ENCODE measurements around the gene KRT24. TPM values are rescaled to one million over a fixed set of nuclear protein-coding genes. Genes with fewer than 3 reads are reported as not detected.
"Not testable (repeated sequence)": the region's sequence is repeated elsewhere in the genome, so short reads cannot be mapped to it uniquely, and the experiment has no call there.

KRT24 gene
- total RNA-seq (not detected), polyA plus RNA-seq (ENCODE audit: insufficient read length in 6 of 6) (not detected)
- long read RNA-seq, donor 1, result 0 reads
- long read RNA-seq, donor 2, result 0 reads
- long read RNA-seq, donor 3, result 0 reads
- long read RNA-seq, donor 4, result 0 reads
- long read RNA-seq, donor 5, result 0 reads
- long read RNA-seq, donor 6, result 0 reads
- long read RNA-seq, donor 7, result 0 reads
- long read RNA-seq, donor 8, result 0 reads
- long read RNA-seq, donor 9, result 0 reads
- long read RNA-seq, donor 10, result 0 reads
- long read RNA-seq, donor 11, result 0 reads
- long read RNA-seq, donor 12, result 0 reads

GRCh38 chr17:40703652-40704051 is at the start of gene KRT24:
KRT24 (minus strand) TSS chr17:40703752; CDS start chr17:40703693, 59 bp downstream.
- no peak for TF ChIP-seq CTCF (IDR thresholded peaks at IDR 0.05)
- Histone ChIP-seq H3K9me3 (no peaks in the 10 kb centered on the region), H3K4me3 (no peak within 1 kb of the TSS), H3K4me1 (peaks cover 6 to 9% of the 10 kb centered on the region in 2 donors), H3K27ac (no peak within 1 kb of the TSS), H3K27me3 (peaks cover 0 to 10% of the 10 kb centered on the region in 2 donors), H3K36me3 (no peaks in the 10 kb centered on the region)
- ATAC-seq (no peak), DNase-seq (no peak)
- intact Hi-C loops (cut with DNase I), result no loop called here

- peak in 1 of 4 donors; percentile 65 for DNase-seq
- Histone ChIP-seq H3K27ac (no peak overlapping the region), H3K27me3 (peaks cover 0 to 10% of the 10 kb centered on the region in 2 donors), H3K36me3 (no peaks in the 10 kb centered on the region), H3K9me3 (no peaks in the 10 kb centered on the region), H3K4me3 (no peak overlapping the region), H3K4me1 (no peaks in the 10 kb centered on the region)
- no peak for ATAC-seq
- no peak for TF ChIP-seq CTCF (IDR thresholded peaks at IDR 0.05)
- intact Hi-C loops (cut with DNase I), result no loop called here
Observed at GRCh38 chr17:40751065-40751464, 47.5 kb upstream of the KRT24 start.

GRCh38 chr17:40750391-40750790 is 46.8 kb upstream of the KRT24 start:
- Histone ChIP-seq H3K9me3 (no peaks in the 10 kb centered on the region), H3K36me3 (no peaks in the 10 kb centered on the region), H3K4me1 (no peaks in the 10 kb centered on the region), H3K27ac (no peak overlapping the region), H3K4me3 (no peak overlapping the region), H3K27me3 (peaks cover 0 to 10% of the 10 kb centered on the region in 2 donors)
- ATAC-seq (no peak), DNase-seq (no peak)
- TF ChIP-seq CTCF (IDR thresholded peaks at IDR 0.05), result no peak
- intact Hi-C loops (cut with DNase I), result no loop called here

GRCh38 chr17:40748666-40749065 is 45.1 kb upstream of the KRT24 start:
- ATAC-seq; H3K4me3 ChIP-seq; DNase-seq; H3K4me1 ChIP-seq; H3K9me3 ChIP-seq; H3K27ac ChIP-seq; intact Hi-C loops (cut with DNase I); H3K36me3 ChIP-seq: not testable (repeated sequence)
- peaks cover 0 to 10% of the 10 kb centered on the region in 2 donors for H3K27me3 ChIP-seq

- Histone ChIP-seq H3K27me3 (peaks cover 0 to under 1% of the 10 kb centered on the region in 2 donors), H3K27ac (no peak overlapping the region), H3K9me3 (peaks cover 0 to 12% of the 10 kb centered on the region in 2 donors), H3K36me3 (no peaks in the 10 kb centered on the region), H3K4me1 (no peaks in the 10 kb centered on the region), H3K4me3 (no peak overlapping the region)
- ATAC-seq, result no peak
- no peak for TF ChIP-seq CTCF (IDR thresholded peaks at IDR 0.05)
- no peak for DNase-seq
- intact Hi-C loops (cut with DNase I), result no loop called here
Observed at GRCh38 chr17:40738553-40738952, 35.0 kb upstream of the KRT24 start.

- no peak overlapping the region for H3K4me3 ChIP-seq
- H3K9me3 ChIP-seq, result no peaks in the 10 kb centered on the region
- DNase-seq, result no peak
- H3K4me1 ChIP-seq, result no peaks in the 10 kb centered on the region
- peaks cover 0 to 11% of the 10 kb centered on the region in 2 donors for H3K27me3 ChIP-seq
- no peak for ATAC-seq
- no peaks in the 10 kb centered on the region for H3K36me3 ChIP-seq
- no peak overlapping the region for H3K27ac ChIP-seq
- intact Hi-C loops (cut with DNase I), result no loop called here
- TF ChIP-seq CTCF (IDR thresholded peaks at IDR 0.05), result no peak
Observed at GRCh38 chr17:40735016-40735415, 31.5 kb upstream of the KRT24 start.
